A673 (cell line): ENCODE measurements around the gene HAL. TPM values are rescaled to one million over a fixed set of nuclear protein-coding genes. Genes with fewer than 3 reads are reported as not detected.

Experiments used
- BruUV-seq: library from RNA; stranded (reverse); fragments of 400-500 nt; replicated peaks from 2 replicates; lab custom pipeline; 2021; lab: Mats Ljungman, UMichigan
- CTCF ChIA-PET: fragments of 300-600 bp; sonication (Branson Sonifier 250); formaldehyde crosslinking; loops from one replicate; lab custom pipeline; 2022; ENCODE audit warnings: antibody characterized with exemption; lab: Charles Lee
- POLR2A ChIA-PET: fragments of 300-600 bp; sonication (Branson Sonifier 250); formaldehyde crosslinking; loops from one replicate; lab custom pipeline; 2022; ENCODE audit warnings: antibody characterized with exemption; ENCODE audit not compliant: low non-redundant PET; lab: Charles Lee
- DNase-seq: peaks from one replicate; pipeline ENCODE4 v3.0.0-alpha.2; 2015; ENCODE audit warnings: low spot score
- H3K27ac ChIP-seq: fragments of 200-600 bp; sonication (generic); 2 replicates; pipeline ENCODE4 v1.5.1; 2016; ENCODE audit warnings: mixed run types, low read depth, mild to moderate bottlenecking, mixed read lengths, antibody characterized with exemption, low read length; ENCODE audit not compliant: poor library complexity, severe bottlenecking
- H3K27me3 ChIP-seq: fragments of 200-600 bp; sonication (generic); replicated peaks from 2 replicates; pipeline ENCODE4 v1.6.1; 2017; ENCODE audit warnings: mixed run types, low read depth, mild to moderate bottlenecking, mixed read lengths, antibody characterized with exemption, low read length; ENCODE audit not compliant: insufficient read depth, poor library complexity
- H3K36me3 ChIP-seq: fragments of 200-600 bp; sonication (generic); 2 replicates; pipeline ENCODE4 v1.6.1; 2016; ENCODE audit warnings: mixed run types, mild to moderate bottlenecking, mixed read lengths, antibody characterized with exemption, low read length; ENCODE audit not compliant: insufficient read depth, poor library complexity, severe bottlenecking
- H3K4me1 ChIP-seq: fragments of 200-600 bp; sonication (generic); 2 replicates; pipeline ENCODE4 v1.6.1; 2017; ENCODE audit warnings: mixed run types, mild to moderate bottlenecking, mixed read lengths, antibody characterized with exemption, low read length; ENCODE audit not compliant: insufficient read depth, poor library complexity, severe bottlenecking
- H3K4me3 ChIP-seq: fragments of 200-600 bp; sonication (generic); 2 replicates; pipeline ENCODE4 v1.5.1; 2016; ENCODE audit warnings: low read depth, mixed run types, mild to moderate bottlenecking, mixed read lengths, low read length; ENCODE audit not compliant: poor library complexity, severe bottlenecking
- H3K9me3 ChIP-seq: fragments of 200-600 bp; sonication (generic); 2 replicates; pipeline ENCODE4 v1.6.1; 2016; ENCODE audit warnings: mixed run types, low read depth, mild to moderate bottlenecking, mixed read lengths, antibody characterized with exemption, low read length; ENCODE audit not compliant: poor library complexity, severe bottlenecking
- EZH2 ChIP-seq: fragments of 200-600 bp; sonication (generic); IDR thresholded peaks from 2 replicates; pipeline ENCODE4 v1.6.1; 2017; ENCODE audit warnings: borderline replicate concordance, low read depth, mild to moderate bottlenecking, mixed read lengths, antibody characterized with exemption, low read length; ENCODE audit not compliant: poor library complexity, severe bottlenecking
- intact Hi-C: fragments of 100-400 bp; cut with micrococcal nuclease; formaldehyde crosslinking; loops from one replicate; pipeline ENCODE4 v1.10.0; 2022; ENCODE audit not compliant: unreplicated experiment
- total RNA-seq: library from RNA; stranded (reverse); gene quantifications from 2 replicates; pipeline ENCODE4 v1.2.3, GENCODE V29; 2021
- TF ChIP-seq, protein P1 (sequence below): fragments of 300-800, 200-600 bp; sonication (generic); conservative IDR thresholded peaks from 2 replicates; pipeline ENCODE4 v1.5.1; 2017; ENCODE audit warnings: low read depth, mild to moderate bottlenecking, antibody characterized with exemption, low read length, moderate library complexity, mixed read lengths

Gene HAL
- total RNA-seq, 1 experiment from 2014 or later: 1.6 TPM

DNA sequence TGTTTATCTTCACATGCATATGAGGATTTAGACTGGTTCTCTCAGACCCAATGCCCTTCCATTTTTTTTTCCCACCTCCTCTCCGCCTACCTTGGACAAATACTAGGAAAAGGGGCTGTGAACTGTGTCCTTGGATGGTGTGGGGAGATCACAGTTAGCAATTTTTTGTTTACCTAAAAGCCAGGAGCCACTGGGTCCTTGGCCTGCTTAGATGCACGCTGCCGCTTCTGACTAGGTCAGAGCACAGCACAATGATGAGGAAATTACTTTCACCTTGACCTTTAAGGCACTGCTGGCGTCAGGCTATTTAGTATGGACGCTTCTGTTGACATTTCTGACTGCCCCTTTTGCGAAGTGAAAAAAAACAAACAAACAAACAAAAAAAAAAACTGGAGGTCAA is 55.6 kb downstream of the HAL start:
- CTCF ChIA-PET: no interaction called here
- no peaks in the 10 kb centered on the region for H3K27me3 ChIP-seq
- intact Hi-C loops: no loop called here
- no TSS peak for BruUV-seq
- POLR2A ChIA-PET: no interaction called here
- H3K36me3 ChIP-seq: no peaks in the 10 kb centered on the region
- no peak overlapping the region for H3K27ac ChIP-seq
- no peaks in the 10 kb centered on the region for H3K4me1 ChIP-seq
- DNase-seq: no peak
- no peaks in the 10 kb centered on the region for H3K9me3 ChIP-seq
- no peak overlapping the region for H3K4me3 ChIP-seq
- no peak for TF ChIP-seq EZH2
- TF ChIP-seq, protein P1, sequence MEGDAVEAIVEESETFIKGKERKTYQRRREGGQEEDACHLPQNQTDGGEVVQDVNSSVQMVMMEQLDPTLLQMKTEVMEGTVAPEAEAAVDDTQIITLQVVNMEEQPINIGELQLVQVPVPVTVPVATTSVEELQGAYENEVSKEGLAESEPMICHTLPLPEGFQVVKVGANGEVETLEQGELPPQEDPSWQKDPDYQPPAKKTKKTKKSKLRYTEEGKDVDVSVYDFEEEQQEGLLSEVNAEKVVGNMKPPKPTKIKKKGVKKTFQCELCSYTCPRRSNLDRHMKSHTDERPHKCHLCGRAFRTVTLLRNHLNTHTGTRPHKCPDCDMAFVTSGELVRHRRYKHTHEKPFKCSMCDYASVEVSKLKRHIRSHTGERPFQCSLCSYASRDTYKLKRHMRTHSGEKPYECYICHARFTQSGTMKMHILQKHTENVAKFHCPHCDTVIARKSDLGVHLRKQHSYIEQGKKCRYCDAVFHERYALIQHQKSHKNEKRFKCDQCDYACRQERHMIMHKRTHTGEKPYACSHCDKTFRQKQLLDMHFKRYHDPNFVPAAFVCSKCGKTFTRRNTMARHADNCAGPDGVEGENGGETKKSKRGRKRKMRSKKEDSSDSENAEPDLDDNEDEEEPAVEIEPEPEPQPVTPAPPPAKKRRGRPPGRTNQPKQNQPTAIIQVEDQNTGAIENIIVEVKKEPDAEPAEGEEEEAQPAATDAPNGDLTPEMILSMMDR: no peak

Other genes with a start within 250 kb of the HAL start
- gene NTN4, start 205.6 kb downstream of the HAL start, total RNA-seq: 9.6 and 11.7 TPM in 2 replicates
- gene SNRPF, start 137.4 kb downstream of the HAL start, total RNA-seq: 57.7 and 71.4 TPM in 2 replicates
- 0.24 and 0.26 TPM in 2 replicates for gene CCDC38, start 53.7 kb downstream of the HAL start, total RNA-seq
- 0.50 and 1.1 TPM in 2 replicates for gene AMDHD1, start 53.0 kb downstream of the HAL start, total RNA-seq
- gene LTA4H, start 39.2 kb upstream of the HAL start, total RNA-seq: 51.8 and 63.1 TPM in 2 replicates
- gene ELK3, start 198.0 kb upstream of the HAL start, total RNA-seq: 55.2 and 62.1 TPM in 2 replicates